BLaER1 (cell line): ENCODE measurements around the gene TEX51.

Experiments
- H3K27ac ChIP-seq: shearing (Covaris generic); formaldehyde crosslinking; 2 replicates; pipeline ENCODE4 v1.8.1; 2022
- H3K27me3 ChIP-seq: shearing (Covaris generic); formaldehyde crosslinking; 2 replicates; pipeline ENCODE4 v1.8.1; 2022
- H3K36me3 ChIP-seq: shearing (Covaris generic); formaldehyde crosslinking; 2 replicates; pipeline ENCODE4 v1.8.1; 2022
- H3K4me1 ChIP-seq: shearing (Covaris generic); formaldehyde crosslinking; 2 replicates; pipeline ENCODE4 v1.8.1; 2022
- H3K4me2 ChIP-seq: shearing (Covaris generic); formaldehyde crosslinking; 2 replicates; pipeline ENCODE4 v1.8.1; 2022
- H3K4me3 ChIP-seq: shearing (Covaris generic); formaldehyde crosslinking; 2 replicates; pipeline ENCODE4 v1.8.1; 2022
- H3K9ac ChIP-seq: shearing (Covaris generic); formaldehyde crosslinking; 2 replicates; pipeline ENCODE4 v1.8.1; 2022
- H3K9me3 ChIP-seq: shearing (Covaris generic); formaldehyde crosslinking; 2 replicates; pipeline ENCODE4 v1.8.1; 2022
- H4K20me1 ChIP-seq: shearing (Covaris generic); formaldehyde crosslinking; 2 replicates; pipeline ENCODE4 v1.8.1; 2022
- Cebpa-rat ChIP-seq: shearing (Covaris generic); IDR thresholded peaks from 2 replicates; pipeline ENCODE4 v1.8.1; 2022

TEX51 gene

GRCh38 chr2:126910637-126911036 is 11.9 kb downstream of the TEX51 start:
- no peak overlapping the region for H3K27ac ChIP-seq
- H3K4me3 ChIP-seq: no peak overlapping the region
- no peaks in the 10 kb centered on the region for H3K27me3 ChIP-seq
- H3K36me3 ChIP-seq: no peaks in the 10 kb centered on the region
- no peaks in the 10 kb centered on the region for H4K20me1 ChIP-seq
- H3K9me3 ChIP-seq: no peaks in the 10 kb centered on the region
- peaks cover 13% of the 10 kb centered on the region for H3K4me1 ChIP-seq
- H3K4me2 ChIP-seq: no peak overlapping the region
- TF ChIP-seq Cebpa-rat: no peak
- H3K9ac ChIP-seq: no peak overlapping the region

GRCh38 chr2:126911111-126911796 is 12.6 kb downstream of the TEX51 start:
- H3K9ac ChIP-seq: no peak overlapping the region
- no peaks in the 10 kb centered on the region for H3K27me3 ChIP-seq
- H4K20me1 ChIP-seq: no peaks in the 10 kb centered on the region
- TF ChIP-seq Cebpa-rat: no peak
- no peak overlapping the region for H3K4me2 ChIP-seq
- no peaks in the 10 kb centered on the region for H3K9me3 ChIP-seq
- peaks cover 13% of the 10 kb centered on the region for H3K4me1 ChIP-seq
- no peaks in the 10 kb centered on the region for H3K36me3 ChIP-seq
- H3K4me3 ChIP-seq: no peak overlapping the region
- H3K27ac ChIP-seq: no peak overlapping the region

GRCh38 chr2:126912201-126912600 is 13.5 kb downstream of the TEX51 start:
- Histone ChIP-seq H3K9me3 (no peaks in the 10 kb centered on the region), H3K4me3 (no peak overlapping the region), H3K27ac (no peak overlapping the region), H3K27me3 (no peaks in the 10 kb centered on the region), H3K4me1 (peaks cover 13% of the 10 kb centered on the region), H3K9ac (no peak overlapping the region), H3K36me3 (no peaks in the 10 kb centered on the region), H4K20me1 (no peaks in the 10 kb centered on the region), H3K4me2 (no peak overlapping the region)
- TF ChIP-seq Cebpa-rat: no peak

DNA sequence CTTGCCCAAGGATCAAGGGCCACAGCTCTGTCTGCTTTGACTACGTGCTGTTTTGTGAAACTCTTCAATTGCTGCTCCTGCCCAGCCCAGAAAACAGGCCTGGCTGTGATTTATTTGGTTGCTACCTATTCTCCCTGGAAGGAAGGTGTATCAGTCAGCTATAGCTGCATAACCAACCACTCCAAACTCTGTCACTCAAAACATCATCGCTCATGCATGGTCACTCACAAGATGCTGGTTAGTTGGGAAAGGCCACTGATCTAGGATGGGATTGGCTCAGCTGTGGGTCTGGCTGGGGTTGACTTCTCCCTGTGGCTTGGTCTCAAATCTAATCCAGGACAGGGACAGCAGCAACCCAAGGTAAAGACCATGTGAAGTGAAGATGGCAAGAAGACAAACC is 14.6 kb downstream of the TEX51 start:
- H3K9ac ChIP-seq: no peak overlapping the region
- no peak overlapping the region for H3K27ac ChIP-seq
- H4K20me1 ChIP-seq: no peaks in the 10 kb centered on the region
- H3K27me3 ChIP-seq: no peaks in the 10 kb centered on the region
- no peak overlapping the region for H3K4me3 ChIP-seq
- peaks cover 13% of the 10 kb centered on the region for H3K4me1 ChIP-seq
- H3K36me3 ChIP-seq: no peaks in the 10 kb centered on the region
- no peak for TF ChIP-seq Cebpa-rat
- H3K4me2 ChIP-seq: no peak overlapping the region
- H3K9me3 ChIP-seq: no peaks in the 10 kb centered on the region

- no peaks in the 10 kb centered on the region for H3K36me3 ChIP-seq
- no peak overlapping the region for H3K27ac ChIP-seq
- no peaks in the 10 kb centered on the region for H3K9me3 ChIP-seq
- H3K4me3 ChIP-seq: no peak overlapping the region
- H3K4me1 ChIP-seq: peaks cover 10% of the 10 kb centered on the region
- H3K4me2 ChIP-seq: no peak overlapping the region
- no peak for TF ChIP-seq Cebpa-rat
- no peaks in the 10 kb centered on the region for H3K27me3 ChIP-seq
- no peak overlapping the region for H3K9ac ChIP-seq
- no peaks in the 10 kb centered on the region for H4K20me1 ChIP-seq
Observed at GRCh38 chr2:126913881-126914615, 15.4 kb downstream of the TEX51 start.

DNA sequence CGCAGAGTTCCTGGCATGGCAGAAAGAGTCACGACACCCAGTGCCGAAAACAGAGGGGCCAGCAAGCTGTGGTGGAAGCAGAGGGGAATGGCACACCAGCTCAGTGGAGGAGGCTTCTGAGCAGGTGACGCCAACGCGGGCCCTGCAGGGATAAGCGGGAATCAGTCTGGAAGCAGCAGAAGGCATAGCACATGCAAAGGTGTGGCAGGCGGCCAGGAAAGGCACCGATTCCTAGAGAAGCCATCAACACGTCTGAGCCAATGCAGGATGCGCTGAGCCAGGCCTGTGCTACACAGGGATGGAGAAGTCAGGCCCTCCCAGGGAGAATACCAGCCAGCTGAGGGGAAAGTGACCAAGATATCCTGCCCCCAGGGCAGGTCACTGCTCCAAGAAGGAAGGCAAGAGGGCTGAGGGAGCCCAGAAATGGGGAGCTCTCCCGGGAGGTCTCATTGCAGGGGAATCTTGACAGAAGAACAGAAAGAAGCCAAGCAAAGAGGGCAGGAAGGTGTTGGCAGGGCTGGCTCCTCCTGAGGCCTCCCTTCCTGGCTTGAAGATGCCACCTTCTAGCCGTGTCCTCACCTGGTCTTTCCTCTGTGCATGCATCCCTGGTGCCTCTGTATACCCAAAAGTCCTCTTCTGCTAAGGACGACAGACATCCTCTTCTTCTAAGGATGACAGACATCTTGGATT is 16.3 kb downstream of the TEX51 start:
- no peak overlapping the region for H3K4me3 ChIP-seq
- no peak for TF ChIP-seq Cebpa-rat
- no peak overlapping the region for H3K4me2 ChIP-seq
- H3K27ac ChIP-seq: no peak overlapping the region
- H3K36me3 ChIP-seq: no peaks in the 10 kb centered on the region
- H3K27me3 ChIP-seq: no peaks in the 10 kb centered on the region
- no peaks in the 10 kb centered on the region for H3K9me3 ChIP-seq
- H4K20me1 ChIP-seq: no peaks in the 10 kb centered on the region
- peaks cover 1% of the 10 kb centered on the region for H3K4me1 ChIP-seq
- H3K9ac ChIP-seq: no peak overlapping the region

DNA sequence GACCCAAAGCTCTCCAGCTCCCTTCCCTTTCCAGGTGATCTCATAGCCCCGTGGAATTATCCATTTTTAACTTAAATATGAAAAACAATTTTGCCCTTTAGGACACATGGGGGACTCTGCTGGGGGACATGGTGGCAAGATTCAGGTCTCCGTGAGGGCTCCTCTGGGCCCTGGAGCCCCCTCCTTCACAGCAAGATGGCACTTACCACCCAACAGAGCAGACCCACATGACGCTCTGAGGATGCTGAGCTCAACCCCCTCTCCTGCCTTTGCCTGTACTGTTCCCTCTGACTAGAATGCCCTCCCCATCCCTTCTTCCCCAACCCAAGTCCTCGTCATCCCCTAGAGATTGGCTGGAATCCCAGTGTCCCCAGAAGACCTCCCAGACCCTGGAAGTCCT is 17.2 kb downstream of the TEX51 start:
- H4K20me1 ChIP-seq: no peaks in the 10 kb centered on the region

DNA sequence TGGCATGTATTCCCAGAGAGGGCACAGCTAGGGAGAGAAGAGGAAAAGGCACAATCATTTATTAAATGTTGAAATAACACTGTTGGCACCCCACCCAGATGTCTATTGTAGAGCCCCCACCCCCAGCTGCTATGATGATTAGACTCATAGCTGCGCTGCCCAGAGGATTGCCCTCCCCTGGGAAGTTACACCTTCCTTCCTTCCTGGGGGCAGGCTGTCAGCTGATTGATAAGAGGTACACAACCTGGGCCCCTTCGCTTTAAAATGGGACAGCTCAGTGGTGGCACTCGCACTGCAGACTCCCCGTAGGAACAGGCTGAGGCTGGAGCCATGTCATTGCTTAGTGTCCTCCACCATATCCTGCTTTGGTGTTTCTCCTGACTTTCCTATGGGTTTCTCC is 18.1 kb downstream of the TEX51 start:
- Histone ChIP-seq H3K27me3 (no peaks in the 10 kb centered on the region), H3K36me3 (no peaks in the 10 kb centered on the region), H3K4me2 (no peak overlapping the region), H3K27ac (no peak overlapping the region), H3K4me1 (no peaks in the 10 kb centered on the region), H3K9me3 (no peaks in the 10 kb centered on the region), H3K4me3 (no peak overlapping the region), H3K9ac (no peak overlapping the region), H4K20me1 (no peaks in the 10 kb centered on the region)
- TF ChIP-seq Cebpa-rat: no peak

More for the DNA sequence above, 17.2 kb downstream of the TEX51 start:
- Histone ChIP-seq H3K9me3 (no peaks in the 10 kb centered on the region), H3K27ac (no peak overlapping the region), H3K9ac (no peak overlapping the region), H3K4me2 (no peak overlapping the region), H3K27me3 (no peaks in the 10 kb centered on the region), H3K36me3 (no peaks in the 10 kb centered on the region), H3K4me1 (no peaks in the 10 kb centered on the region), H3K4me3 (no peak overlapping the region)
- no peak for TF ChIP-seq Cebpa-rat

DNA sequence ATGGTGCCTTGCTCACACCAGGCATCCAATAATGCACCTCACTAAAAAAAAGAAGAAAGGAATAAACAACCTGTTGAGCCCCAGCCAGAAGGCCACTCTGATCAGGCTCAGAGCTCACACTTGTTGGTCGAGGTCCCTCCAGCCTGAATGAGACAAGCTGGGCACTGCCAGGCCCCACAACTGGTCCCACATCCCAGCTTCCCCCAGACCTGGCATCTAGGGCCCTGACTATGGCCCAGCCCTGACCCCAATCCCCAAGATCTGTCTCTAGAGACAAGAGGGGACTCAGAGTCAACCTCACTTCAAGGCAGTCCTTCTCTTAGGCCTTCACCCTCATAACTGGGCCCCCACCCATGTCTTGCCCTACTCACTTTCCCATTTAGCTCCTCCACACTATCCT is 22.4 kb downstream of the TEX51 start:
- TF ChIP-seq Cebpa-rat: no peak
- H3K27me3 ChIP-seq: no peaks in the 10 kb centered on the region
- no peak overlapping the region for H3K4me3 ChIP-seq
- no peak overlapping the region for H3K27ac ChIP-seq
- H3K9ac ChIP-seq: no peak overlapping the region
- no peak overlapping the region for H3K4me2 ChIP-seq
- H4K20me1 ChIP-seq: no peaks in the 10 kb centered on the region
- H3K36me3 ChIP-seq: no peaks in the 10 kb centered on the region
- H3K9me3 ChIP-seq: peaks cover 3% of the 10 kb centered on the region
- H3K4me1 ChIP-seq: no peaks in the 10 kb centered on the region

- Histone ChIP-seq H3K4me2 (no peak overlapping the region), H3K9me3 (peaks cover 20% of the 10 kb centered on the region), H3K4me3 (no peak overlapping the region), H4K20me1 (no peaks in the 10 kb centered on the region), H3K27ac (no peak overlapping the region), H3K27me3 (no peaks in the 10 kb centered on the region), H3K36me3 (no peaks in the 10 kb centered on the region), H3K9ac (no peak overlapping the region), H3K4me1 (peaks cover 18% of the 10 kb centered on the region)
- no peak for TF ChIP-seq Cebpa-rat
Observed at GRCh38 chr2:126930970-126931590, 32.4 kb downstream of the TEX51 start.
